Thymus (tissue), 11 donors: ENCODE results near the gene ACOT12. TPM values are rescaled to one million over a fixed set of nuclear protein-coding genes. Genes with fewer than 3 reads are reported as not detected.
"Not testable (repeated sequence)": the region's sequence is repeated elsewhere in the genome, so short reads cannot be mapped to it uniquely, and the experiment has no call there.

Experiments
- DNase-seq, 9 donors: peaks; one replicate each; pipeline ENCODE4 v3.0.0-alpha.2; 2013; ENCODE audit warnings: low spot score in 9 of 9, low read depth in 6 of 9, missing footprints in 1 of 9
- H3K27ac ChIP-seq, 2 donors: one replicate each; pipeline ENCODE4 v1.5.1; 2013; ENCODE audit warnings: control low read depth in 1 of 2, low read depth in 1 of 2, low read length in 1 of 2, mild to moderate bottlenecking in 1 of 2, moderate library complexity in 1 of 2
- H3K27me3 ChIP-seq, 2 donors: one replicate each; pipeline ENCODE4 v1.5.1; 2013; ENCODE audit warnings: low read length in 1 of 2; ENCODE audit not compliant: control insufficient read depth in 2 of 2, insufficient read depth in 1 of 2
- H3K36me3 ChIP-seq, 2 donors: one replicate each; pipeline ENCODE4 v1.5.1; 2013; ENCODE audit warnings: low read length in 1 of 2, mild to moderate bottlenecking in 1 of 2, moderate library complexity in 1 of 2; ENCODE audit not compliant: control insufficient read depth in 2 of 2, insufficient read depth in 2 of 2
- H3K4me1 ChIP-seq, 2 donors: one replicate each; pipeline ENCODE4 v1.5.1; 2013; ENCODE audit warnings: low read length in 2 of 2; ENCODE audit not compliant: control insufficient read depth in 2 of 2, insufficient read depth in 2 of 2
- H3K4me3 ChIP-seq, 2 donors: one replicate each; pipeline ENCODE4 v1.5.1; 2013; ENCODE audit warnings: low read length in 2 of 2, control low read depth in 1 of 2, mild to moderate bottlenecking in 1 of 2
- H3K9me3 ChIP-seq, 2 donors: one replicate each; pipeline ENCODE4 v1.5.1; 2013; ENCODE audit warnings: low read length in 1 of 2, mild to moderate bottlenecking in 1 of 2; ENCODE audit not compliant: control insufficient read depth in 2 of 2, insufficient read depth in 1 of 2
- WGBS: extraction: QIAGEN DNeasy Blood & Tissue Kit; methylation state at CpG from one replicate; pipeline ENCODE4 v1.1.7; 2013; 5-methylcytosine and 5-hydroxymethylcytosine counted together
- polyA plus RNA-seq: library from polyadenylated mRNA; stranded (reverse); fragments of 200-250 nt; gene quantifications from one replicate; pipeline ENCODE4 v1.2.3, GENCODE V29; 2013
- total RNA-seq: library from RNA; stranded (reverse); fragments of 120-200 nt; gene quantifications from one replicate; pipeline ENCODE4 v1.2.4, GENCODE V29; 2013
- donor health status: healthy.

ACOT12 gene
- total and polyA plus RNA-seq, 2 donors, result 0.05 to 0.14 TPM

DNA sequence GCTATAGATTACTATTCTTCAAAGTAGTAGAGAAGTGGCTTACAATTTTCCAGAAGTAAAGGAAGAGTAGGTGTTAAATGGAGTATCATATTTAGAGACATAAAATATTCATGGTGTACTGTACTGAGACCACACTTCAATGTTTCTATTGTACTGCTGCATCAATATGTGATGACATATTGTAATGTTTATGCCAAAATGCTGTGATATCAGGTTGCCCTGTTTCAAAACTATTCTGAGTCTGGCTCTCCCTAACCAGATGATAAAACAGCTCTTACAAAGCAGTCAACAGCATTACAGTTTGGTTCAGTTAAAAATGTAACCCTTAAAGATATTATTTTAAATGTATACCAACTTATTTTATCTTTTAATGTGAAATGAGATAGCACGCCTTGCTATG is 30.8 kb upstream of the ACOT12 start:
- H3K27me3 ChIP-seq, result no peaks in the 10 kb centered on the region
- no peak overlapping the region for H3K4me3 ChIP-seq
- no peaks in the 10 kb centered on the region for H3K9me3 ChIP-seq
- H3K36me3 ChIP-seq, result peaks cover 9 to 57% of the 10 kb centered on the region in 2 donors
- WGBS, result 98% methylated on average over 1 of the region's 1 CpG
- no peak for DNase-seq
- H3K4me1 ChIP-seq, result peaks cover 0 to 8% of the 10 kb centered on the region in 2 donors
- H3K27ac ChIP-seq, result no peak overlapping the region

DNA sequence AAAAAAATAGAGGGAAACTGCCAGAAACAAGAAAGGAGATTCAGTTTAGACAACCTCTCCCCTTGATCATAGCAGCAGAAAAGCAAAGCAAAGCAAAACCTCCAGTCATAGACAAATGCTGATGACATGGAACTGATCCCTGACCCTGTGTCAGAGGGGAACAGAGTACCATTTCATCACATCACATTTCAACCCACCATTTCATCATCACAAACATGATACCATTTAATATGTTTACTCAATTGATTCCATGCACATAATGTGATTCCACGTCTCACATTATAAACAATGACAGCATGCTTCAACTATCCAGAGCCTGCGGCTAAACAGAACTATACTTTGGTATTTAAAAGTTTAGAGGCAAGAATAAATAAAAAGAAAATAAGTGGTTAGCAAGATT is 28.7 kb upstream of the ACOT12 start:
- DNase-seq, result no peak
- no peaks in the 10 kb centered on the region for H3K27me3 ChIP-seq
- peaks cover 0 to 8% of the 10 kb centered on the region in 2 donors for H3K4me1 ChIP-seq
- no peak overlapping the region for H3K27ac ChIP-seq
- WGBS, result 96% methylated on average over 2 of the region's 2 CpGs
- H3K4me3 ChIP-seq, result no peak overlapping the region
- no peaks in the 10 kb centered on the region for H3K9me3 ChIP-seq
- H3K36me3 ChIP-seq, result peaks cover 9 to 71% of the 10 kb centered on the region in 2 donors

DNA sequence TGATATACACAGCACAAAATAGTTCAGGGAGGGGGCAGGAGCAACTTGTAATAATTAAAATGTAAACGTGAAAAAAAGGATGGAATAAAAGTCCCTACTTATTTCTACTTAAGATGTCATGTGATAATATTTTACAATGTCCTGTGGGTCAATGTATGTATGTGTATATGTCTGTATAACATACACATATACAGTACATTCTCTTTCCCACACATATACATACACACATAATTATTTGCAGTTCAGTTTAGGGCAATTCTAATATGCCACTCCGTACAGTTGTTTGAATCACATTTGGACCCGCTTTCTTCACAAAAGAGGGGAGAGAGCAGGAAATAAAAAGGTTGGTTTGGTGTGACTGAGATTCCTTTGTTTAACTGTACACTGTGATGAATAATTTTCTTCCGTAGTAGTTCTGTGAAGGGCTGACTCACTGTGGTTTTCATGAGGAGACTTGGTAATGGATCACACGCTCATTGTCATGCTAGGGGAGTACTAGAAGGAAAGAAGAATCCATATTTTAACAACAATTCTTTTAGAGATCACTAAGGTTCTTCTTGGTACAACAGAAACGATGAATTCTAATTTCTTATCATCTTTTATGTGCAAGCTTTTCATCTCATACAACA is 26.2 kb upstream of the ACOT12 start:
- WGBS, result 33% methylated on average over 6 of the region's 6 CpGs
- Histone ChIP-seq H3K27me3 (no peaks in the 10 kb centered on the region), H3K27ac (no peak overlapping the region)

DNA sequence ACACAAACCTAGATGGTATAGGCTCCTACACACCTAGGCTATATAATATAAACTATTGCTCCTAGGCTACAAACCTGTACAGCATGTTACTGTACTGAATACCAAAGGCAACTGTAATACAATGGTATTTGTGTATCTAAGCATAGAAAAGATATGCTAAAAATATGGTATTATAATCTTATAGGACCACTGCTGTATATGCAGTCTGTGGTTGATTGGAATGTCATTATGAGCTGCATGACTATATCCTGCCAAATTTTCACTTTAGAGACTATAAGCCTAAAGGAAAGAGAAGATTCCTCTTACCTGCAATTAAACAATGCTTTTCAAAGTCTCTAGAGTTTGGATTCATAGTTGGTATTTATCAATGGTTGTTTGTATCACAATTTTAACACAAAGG is 24.7 kb upstream of the ACOT12 start:
- Histone ChIP-seq H3K4me3 (no peak overlapping the region), H3K27ac (no peak overlapping the region), H3K27me3 (no peaks in the 10 kb centered on the region), H3K4me1 (no peaks in the 10 kb centered on the region), H3K36me3 (peaks cover 9 to 62% of the 10 kb centered on the region in 2 donors), H3K9me3 (no peaks in the 10 kb centered on the region)
- no peak for DNase-seq

More for the DNA sequence above, 26.2 kb upstream of the ACOT12 start:
- no peak for DNase-seq
- Histone ChIP-seq H3K4me1 (no peaks in the 10 kb centered on the region), H3K9me3 (no peaks in the 10 kb centered on the region), H3K4me3 (no peak overlapping the region), H3K36me3 (peaks cover 9 to 63% of the 10 kb centered on the region in 2 donors)

DNA sequence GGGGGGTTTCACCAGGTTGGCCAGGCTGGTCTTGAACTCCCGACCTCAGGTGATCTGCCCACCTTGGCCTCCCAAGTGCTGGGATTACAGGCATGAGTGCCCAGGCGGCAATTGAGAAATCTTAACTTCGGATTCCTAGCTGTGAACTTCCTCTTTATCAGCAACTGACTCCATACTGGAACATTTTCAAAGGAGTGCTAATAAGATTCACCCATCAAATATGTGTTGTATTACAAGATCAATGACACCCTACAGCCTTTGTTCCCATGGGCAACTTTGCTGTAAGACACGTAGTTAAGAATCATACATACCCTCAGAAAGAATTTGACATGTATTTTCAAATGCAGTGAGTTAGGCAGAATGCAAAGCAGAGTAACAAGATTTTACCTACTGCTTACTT is 23.1 kb upstream of the ACOT12 start:
- Histone ChIP-seq H3K9me3 (no peaks in the 10 kb centered on the region), H3K36me3 (peaks cover 7 to 50% of the 10 kb centered on the region in 2 donors), H3K4me1 (no peaks in the 10 kb centered on the region), H3K27me3 (no peaks in the 10 kb centered on the region), H3K27ac (no peak overlapping the region), H3K4me3 (no peak overlapping the region)
- WGBS, result 99% methylated on average over 4 of the region's 4 CpGs
- DNase-seq, result no peak

DNA sequence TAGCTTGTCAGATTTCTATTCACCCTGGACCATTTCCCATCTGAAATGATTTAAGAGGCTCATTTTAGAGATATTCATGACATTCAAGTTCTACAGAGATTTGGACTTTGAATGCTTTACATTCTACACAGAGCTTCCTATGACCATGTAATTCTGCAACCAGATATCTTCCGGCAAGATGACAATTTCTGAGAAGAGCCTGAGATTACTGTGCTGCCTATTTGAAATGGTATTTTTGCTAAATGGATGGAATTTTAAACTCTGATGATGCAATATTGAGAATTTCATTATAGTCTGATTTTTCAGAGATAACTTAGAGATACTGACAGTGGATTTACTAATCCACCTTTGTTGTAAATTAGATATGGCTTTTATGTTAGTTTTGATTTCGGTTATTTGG is 16.0 kb upstream of the ACOT12 start:
- whole genome bisulfite sequencing, result 96% methylated on average over 2 of the region's 2 CpGs
- peaks cover 0 to 15% of the 10 kb centered on the region in 2 donors for H3K36me3 ChIP-seq
- H3K9me3 ChIP-seq, result no peaks in the 10 kb centered on the region
- H3K4me3 ChIP-seq, result no peak overlapping the region
- H3K27me3 ChIP-seq, result no peaks in the 10 kb centered on the region
- DNase-seq, result no peak
- H3K4me1 ChIP-seq, result no peaks in the 10 kb centered on the region
- H3K27ac ChIP-seq, result no peak overlapping the region

DNA sequence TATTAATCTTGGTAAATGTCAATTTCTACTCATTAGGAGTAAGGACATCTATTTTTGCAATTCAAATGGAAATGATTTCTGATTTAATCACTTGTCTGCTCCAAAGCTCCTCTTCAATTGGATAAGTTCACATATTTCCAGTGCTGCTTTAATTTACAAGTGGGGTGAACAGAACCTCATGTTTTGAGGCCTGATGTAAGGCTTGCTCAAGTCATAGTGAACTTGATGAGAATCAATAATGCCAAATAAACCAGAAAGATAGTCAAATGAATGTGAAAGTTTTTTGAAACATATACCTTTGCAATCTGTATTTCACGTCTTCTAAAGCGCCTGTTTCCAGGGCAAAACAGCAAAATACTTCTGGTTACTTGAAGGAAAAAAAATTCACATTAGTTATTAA is 15.4 kb upstream of the ACOT12 start:
- Histone ChIP-seq H3K4me3 (no peak overlapping the region), H3K9me3 (no peaks in the 10 kb centered on the region), H3K4me1 (no peaks in the 10 kb centered on the region), H3K36me3 (peaks cover 0 to 10% of the 10 kb centered on the region in 2 donors), H3K27ac (no peak overlapping the region), H3K27me3 (no peaks in the 10 kb centered on the region)
- WGBS, result 98% methylated on average over 2 of the region's 2 CpGs
- no peak for DNase-seq

DNA sequence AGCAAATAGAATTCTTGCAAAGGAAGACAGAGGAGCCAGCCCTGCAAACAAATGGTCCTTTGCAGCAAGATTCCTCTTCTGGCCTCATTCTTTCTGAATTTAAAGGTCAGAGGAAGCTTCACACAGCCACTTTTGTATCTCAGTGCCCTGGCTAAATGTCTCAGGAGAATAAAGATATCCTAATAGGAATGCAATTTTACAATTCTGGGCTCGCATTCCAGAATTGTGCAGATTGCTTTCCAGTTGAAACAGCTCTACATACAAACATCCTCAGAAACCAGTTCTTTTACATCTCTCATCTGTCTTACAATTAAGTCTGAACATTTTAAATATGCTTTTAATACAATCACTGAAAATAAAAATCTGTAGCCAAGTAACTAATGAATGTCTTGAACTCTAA is 14.6 kb upstream of the ACOT12 start:
- H3K4me1 ChIP-seq, result no peaks in the 10 kb centered on the region
- H3K27ac ChIP-seq, result no peak overlapping the region
- H3K4me3 ChIP-seq, result no peak overlapping the region
- no peaks in the 10 kb centered on the region for H3K27me3 ChIP-seq
- WGBS, result 96% methylated on average over 1 of the region's 1 CpG
- no peaks in the 10 kb centered on the region for H3K9me3 ChIP-seq
- DNase-seq, result no peak
- peaks cover 0 to 9% of the 10 kb centered on the region in 2 donors for H3K36me3 ChIP-seq

DNA sequence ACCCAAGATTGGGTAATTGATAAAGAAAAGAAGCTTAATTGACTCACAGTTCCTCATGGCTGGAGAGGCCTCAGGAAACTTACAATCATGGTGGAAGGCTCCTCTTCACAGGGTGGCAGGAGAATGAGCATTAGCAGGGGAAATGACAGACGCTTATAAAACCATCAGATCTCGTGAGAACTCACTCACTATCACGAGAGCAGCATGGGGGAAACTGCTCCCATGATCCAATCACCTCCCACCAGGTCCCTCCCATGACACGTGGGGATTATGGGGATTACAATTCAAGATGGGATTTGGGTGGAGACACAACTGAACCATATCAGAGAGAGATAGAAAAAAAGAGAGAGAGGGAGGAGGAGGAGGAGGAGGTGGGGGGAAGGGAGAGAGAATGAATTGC is 13.9 kb upstream of the ACOT12 start:
- H3K27ac ChIP-seq, H3K27me3 ChIP-seq, H3K9me3 ChIP-seq, H3K4me1 ChIP-seq, H3K36me3 ChIP-seq, H3K4me3 ChIP-seq, DNase-seq: not testable (repeated sequence)
- WGBS, result 96% methylated on average over 4 of the region's 4 CpGs
